NCI-H2196 (cell line): ENCODE results near the gene KIF6.
"Not testable (repeated sequence)": the region's sequence is repeated elsewhere in the genome, so short reads cannot be mapped to it uniquely, and the experiment has no call there.

Experiments used
- DNase-seq: peaks from one replicate; lab custom pipeline; 2025; ENCODE audit not compliant: unreplicated experiment; lab: John Stamatoyannopoulos, UW

The KIF6 gene

GRCh38 chr6:39724787-39725631 lies at the start of gene KIF6:
Gene KIF6 (minus strand): TSS chr6:39725408. CDS start chr6:39725310, 98 bp downstream.
- peak; percentile 92 for DNase-seq

DNA sequence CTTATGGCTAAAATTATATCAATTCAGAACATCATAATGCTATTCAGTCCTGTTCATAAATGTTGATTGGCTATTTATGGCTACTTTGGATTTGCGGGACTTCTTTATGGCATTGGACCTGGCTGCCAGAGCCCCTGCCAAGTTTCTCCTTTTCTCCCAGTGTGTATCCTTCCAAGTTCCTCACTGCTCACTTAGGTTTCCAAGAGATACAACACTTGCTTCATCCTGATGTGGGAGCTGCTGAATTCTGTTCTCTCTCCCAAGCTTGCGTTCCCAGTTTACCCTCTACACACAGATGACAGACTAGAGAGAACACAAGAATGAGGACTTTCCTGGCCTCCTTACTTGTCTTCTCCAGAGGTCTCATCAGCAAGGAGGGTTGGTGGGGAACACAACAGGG lies 48.6 kb upstream of the KIF6 start:
- no peak for DNase-seq

DNA sequence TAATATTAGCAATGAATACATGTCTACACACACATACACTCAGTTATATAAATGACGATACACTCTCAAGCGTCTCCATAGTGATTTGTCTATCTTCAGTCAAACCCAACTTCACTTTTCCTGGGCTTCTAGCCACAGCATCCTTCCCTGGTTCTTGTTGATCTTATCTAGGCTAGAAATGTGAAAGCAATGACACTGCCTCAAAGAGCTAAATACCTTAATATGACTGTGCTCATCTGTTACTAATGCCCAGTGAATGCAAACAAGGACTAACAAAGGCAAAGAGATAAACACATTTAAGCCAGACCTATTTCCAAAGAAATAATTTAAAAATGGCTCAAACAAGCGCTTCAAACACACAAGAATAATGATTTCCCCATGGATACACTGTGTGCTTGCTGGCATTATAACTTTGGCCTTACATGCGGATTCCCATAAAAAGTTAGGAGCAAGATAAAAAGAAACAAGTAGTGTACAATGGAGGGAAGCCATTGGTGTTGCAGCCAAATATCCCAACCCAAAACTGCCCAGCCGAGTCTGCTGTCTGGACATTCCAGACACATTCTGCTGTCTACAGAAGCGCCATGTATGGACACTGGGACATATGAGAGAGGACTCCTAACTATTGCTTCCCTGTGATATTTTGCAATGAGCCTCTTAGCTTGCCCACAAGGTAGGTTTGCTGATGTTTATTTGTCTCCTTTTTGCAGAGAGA lies 47.5 kb upstream of the KIF6 start:
- no peak for DNase-seq

GRCh38 chr6:39770446-39770845 lies 45.2 kb upstream of the KIF6 start:
- DNase-seq = no peak

- no peak for DNase-seq
Measured at GRCh38 chr6:39769012-39769411, 43.8 kb upstream of the KIF6 start.

GRCh38 chr6:39765508-39766065 lies 40.4 kb upstream of the KIF6 start:
- DNase-seq = no peak

DNA sequence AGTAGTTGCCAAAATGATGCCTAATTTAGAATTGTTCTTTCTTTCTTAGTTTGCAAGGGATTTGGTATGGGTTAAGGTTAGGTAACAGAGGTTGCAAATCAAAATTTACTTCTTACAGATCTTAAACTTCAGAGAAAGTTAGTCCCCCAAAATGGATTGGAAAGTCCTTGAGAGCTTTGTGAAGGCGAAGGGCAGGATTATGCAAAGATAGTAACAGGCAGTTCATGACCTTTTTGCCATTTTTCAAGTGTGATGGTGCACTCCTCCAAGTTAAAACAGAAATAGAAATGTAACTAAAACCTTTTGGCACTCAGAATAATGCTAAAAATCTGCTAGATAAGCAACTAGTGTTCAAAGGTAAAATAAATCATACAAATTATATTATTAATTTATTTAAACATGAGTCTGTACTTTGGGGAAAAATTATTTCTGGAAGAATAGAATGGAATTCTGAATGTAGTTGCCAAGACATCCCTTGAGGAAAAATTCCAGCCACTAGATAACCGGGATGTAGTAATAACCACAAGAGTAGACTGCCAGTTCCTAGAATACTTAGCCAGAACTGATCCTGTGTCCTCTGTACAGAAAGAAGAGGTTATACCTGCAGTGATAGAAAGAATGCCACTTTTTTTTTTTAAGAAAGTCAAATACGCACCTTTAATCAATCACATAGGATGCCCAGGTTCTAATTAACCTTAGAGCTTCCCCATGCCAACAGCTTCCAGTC lies 35.2 kb upstream of the KIF6 start:
- no peak for DNase-seq

DNA sequence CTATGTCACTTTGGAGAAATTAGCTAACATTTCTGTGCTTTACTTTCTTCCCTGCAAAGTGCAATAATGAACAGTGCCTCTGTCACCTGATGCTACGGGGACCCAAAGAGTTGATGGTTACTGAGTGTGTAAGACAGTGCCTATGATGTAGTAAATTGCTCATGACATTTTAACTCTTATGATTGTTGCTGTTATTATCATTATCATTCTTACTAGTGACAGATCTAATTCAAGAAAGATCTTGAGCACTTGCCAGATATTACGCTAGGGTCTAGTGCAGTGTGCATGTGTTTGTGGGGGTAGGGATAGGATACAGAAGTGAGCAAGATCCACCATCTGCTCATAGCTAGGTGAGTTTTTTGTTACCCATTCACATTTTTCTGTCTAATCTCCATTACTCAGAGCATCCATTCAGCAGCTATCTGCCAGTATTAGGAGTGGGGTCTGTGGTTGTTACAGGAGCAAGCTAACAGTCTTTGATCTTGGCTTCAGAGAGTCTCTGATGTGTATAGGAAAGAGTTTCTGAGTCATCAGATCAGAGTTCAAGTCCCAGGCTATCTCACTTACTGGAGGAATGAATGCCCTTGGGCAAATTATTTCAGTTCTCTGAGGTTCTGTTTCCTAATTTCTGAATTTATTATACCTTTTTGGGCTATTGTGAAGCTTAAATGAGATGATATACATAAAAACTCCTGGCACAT lies 33.8 kb upstream of the KIF6 start:
- DNase-seq = no peak

DNA sequence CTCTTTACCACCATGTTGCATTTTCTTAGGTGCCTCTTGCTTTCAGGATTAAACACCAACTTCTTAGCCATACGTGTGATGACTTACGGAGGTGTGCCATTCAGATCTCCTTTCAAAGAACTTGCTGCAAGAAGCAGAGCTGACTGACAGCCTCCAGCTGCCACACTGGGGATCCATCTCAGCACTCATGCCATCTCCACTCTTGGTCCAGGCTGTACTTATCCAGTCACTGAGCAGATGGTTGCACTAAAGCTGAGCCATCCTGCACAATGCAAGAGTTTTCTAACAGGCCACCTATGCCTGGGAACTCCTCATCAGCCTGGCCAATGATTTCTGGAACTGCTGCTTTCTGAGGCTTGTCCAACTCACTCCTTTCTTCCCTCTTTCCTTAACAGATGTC lies 31.4 kb upstream of the KIF6 start:
- DNase-seq = no peak

DNA sequence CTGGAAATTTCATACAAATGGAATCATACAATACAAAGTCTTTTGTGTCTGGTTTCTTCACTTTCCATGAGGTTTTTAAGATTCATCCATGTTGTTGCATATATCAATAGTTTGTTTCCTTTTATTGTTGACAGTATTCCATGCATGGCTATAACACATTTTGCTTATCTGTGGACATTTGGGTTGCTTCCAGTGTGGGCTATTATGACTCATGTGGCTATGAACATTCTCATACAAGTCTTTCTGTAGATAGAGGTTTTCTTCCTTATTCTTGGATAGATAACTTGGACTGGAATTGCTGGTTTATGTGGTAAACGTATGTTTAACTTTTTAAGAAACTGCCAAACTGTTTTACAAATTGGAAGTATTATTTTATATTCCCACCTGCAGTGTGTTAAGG lies 30.0 kb upstream of the KIF6 start:
- DNase-seq = no peak

GRCh38 chr6:39754514-39755115 lies 29.4 kb upstream of the KIF6 start:
- DNase-seq = no peak

GRCh38 chr6:39753725-39754045 lies 28.5 kb upstream of the KIF6 start:
- DNase-seq = no peak

DNA sequence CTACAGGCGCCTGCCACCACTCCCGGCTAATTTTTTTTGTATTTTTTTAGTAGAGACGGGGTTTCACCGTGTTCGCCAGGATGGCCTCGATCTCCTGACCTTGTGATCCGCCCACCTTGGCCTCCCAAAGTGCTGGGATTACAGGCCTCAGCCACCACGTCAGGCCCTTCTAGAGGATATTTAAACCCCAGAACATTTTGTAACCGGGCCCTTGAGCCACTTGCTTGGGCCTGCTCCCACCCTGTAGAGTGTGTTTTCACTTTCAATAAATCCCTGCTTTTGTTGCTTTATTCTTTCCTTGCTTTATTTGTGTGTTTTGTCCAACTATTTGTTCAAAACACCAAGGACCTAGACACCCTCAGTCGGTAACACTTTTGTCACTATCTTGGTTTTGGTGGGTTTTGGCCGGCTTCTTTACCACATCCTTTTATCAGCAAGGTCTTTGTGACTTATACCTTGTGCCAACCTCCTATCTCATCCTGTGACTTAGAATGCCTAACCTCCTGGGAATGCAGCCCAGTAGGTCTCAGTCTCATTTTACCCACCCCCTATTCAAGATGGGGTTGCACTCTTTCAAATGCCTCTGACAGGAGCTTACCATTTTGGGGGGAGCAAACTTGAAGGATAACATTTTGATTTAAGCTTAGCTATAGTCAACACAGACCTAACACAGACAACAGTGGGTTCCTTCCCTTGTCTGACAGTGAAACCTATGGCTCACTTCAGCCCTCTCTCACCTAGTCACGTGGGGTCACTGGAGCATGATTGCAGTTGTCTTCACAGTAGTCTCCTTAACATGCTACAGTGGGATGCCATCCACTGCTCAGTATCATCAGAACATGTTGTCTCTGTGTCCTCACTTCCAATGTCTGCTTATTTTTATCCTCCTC lies 27.9 kb upstream of the KIF6 start:
- DNase-seq = no peak

- DNase-seq = no peak
Measured at GRCh38 chr6:39746795-39747194, 21.6 kb upstream of the KIF6 start.

GRCh38 chr6:39733704-39734103 lies 8.5 kb upstream of the KIF6 start:
- DNase-seq = no peak

DNA sequence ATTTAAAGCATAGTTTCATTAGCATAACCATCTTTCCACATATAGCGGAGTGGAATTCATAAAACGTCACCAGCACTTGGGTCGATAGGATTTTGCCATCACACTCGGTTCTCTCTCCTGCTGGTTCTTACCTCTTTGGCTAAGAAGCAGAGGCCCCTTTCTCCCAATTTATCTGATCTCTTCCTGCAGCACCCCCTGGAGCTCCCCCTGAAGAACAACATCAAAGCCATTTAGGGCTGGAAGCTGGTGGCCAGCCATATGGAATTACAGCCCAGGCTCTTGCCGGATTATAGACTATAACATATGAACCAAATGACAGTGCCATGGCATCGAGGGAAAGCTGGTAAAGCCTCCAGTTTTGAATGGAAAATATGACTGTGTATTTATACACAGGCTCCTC lies 6.4 kb upstream of the KIF6 start:
- no peak for DNase-seq

DNA sequence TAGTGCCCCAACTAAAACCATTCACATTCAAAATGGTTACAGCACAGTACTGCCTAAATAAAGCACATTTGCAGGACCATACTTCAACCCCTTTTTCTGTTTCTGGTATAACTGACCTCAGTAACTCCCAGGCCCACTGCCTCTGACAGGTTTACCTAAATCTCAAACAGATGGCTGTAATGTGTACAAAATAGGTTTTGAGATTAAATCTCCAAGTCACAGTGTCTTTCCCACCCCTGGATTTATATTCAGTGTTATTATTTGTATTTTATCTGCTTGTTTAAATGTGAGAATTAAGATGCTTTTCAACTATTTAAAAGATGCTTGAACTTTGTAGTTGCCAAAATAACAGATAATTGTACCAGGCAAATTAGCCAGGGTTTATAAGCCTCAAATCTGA lies 4.7 kb upstream of the KIF6 start:
- no peak for DNase-seq

DNA sequence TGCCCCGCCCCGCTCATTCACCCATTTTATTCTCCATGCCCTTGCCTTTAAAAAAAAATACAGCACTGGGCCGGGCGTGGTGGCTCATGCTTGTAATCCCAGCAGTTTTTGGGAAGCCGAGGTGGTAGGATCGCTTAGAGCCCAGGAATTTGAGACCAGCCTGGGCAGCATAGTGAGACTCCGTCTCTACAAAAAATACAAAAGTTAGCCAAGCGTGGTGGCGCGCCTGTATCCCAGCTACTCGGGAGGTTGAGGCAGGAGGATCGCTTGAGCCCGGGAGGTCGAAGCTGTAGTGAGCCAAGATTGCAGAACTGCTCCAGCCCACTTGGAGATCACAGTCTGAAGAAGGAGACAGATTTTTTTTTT lies 407 bp upstream of the KIF6 start:
- no peak for DNase-seq

DNA sequence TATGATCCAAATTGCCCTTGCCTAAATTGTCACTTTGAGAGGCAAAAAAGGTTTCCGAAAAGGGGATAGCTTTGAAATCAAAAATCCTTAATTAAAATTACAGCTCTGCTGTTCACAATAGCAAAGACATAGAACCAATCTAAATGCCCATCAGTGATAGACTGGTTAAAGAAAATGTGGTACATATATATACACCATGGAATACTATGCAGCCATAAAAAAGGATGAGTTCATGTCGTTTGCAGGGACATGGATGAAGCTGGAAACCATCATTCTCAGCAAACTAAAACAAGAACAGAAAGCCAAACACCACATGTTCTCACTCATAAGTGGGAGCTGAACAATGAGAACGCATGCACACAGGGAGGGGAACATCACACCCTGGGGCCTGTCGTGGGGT lies 1.9 kb downstream of the KIF6 start:
- DNase-seq = not testable (repeated sequence)

GRCh38 chr6:39714802-39715201 lies 10.4 kb downstream of the KIF6 start:
- DNase-seq = peak; percentile 14
